HepG2 (cell line): ENCODE data around the gene NPPC.

Experiments
- GTF2F1 ChIP-seq: fragments of 150-350 bp; IDR thresholded peaks from 2 replicates; pipeline ENCODE4 v1.6.1; 2014; ENCODE audit warnings: low read length
- HMG20A ChIP-seq: IDR thresholded peaks from 2 replicates; pipeline ENCODE4 v1.6.1; 2016; ENCODE audit warnings: borderline replicate concordance
- HNRNPK ChIP-seq: fragments of 200-400 bp; formaldehyde crosslinking; IDR thresholded peaks from 2 replicates; pipeline ENCODE4 v1.6.1; 2018; ENCODE audit warnings: low read length, low read depth, moderate library complexity, mild to moderate bottlenecking; ENCODE audit not compliant: poor library complexity, severe bottlenecking
- POLR2A ChIP-seq, 2 experiments: IDR thresholded peaks; 2 replicates each; pipeline ENCODE4 v1.6.1; 2011; ENCODE audit warnings: low read depth in 2 of 2, low read length in 2 of 2, mild to moderate bottlenecking in 1 of 2, moderate library complexity in 1 of 2; ENCODE audit not compliant: insufficient read depth in 1 of 2
- SATB2 ChIP-seq: sonication (generic); formaldehyde crosslinking; IDR thresholded peaks from 2 replicates; pipeline ENCODE4 v1.5.0; 2020; ENCODE audit warnings: missing genetic modification reagents
- SNRNP70 ChIP-seq: fragments of 200-400 bp; formaldehyde crosslinking; IDR thresholded peaks from 2 replicates; pipeline ENCODE4 v1.6.1; 2017; ENCODE audit warnings: mild to moderate bottlenecking, low read depth, low read length, moderate library complexity
- TBX3 ChIP-seq: fragments of 450-650 bp; IDR thresholded peaks from 2 replicates; pipeline ENCODE4 v1.6.1; 2017; ENCODE audit warnings: antibody characterized with exemption, mild to moderate bottlenecking, inconsistent platforms, borderline replicate concordance
- ZNF121 ChIP-seq: sonication (generic); formaldehyde crosslinking; IDR thresholded peaks from 2 replicates; pipeline ENCODE4 v1.5.0; 2020; ENCODE audit warnings: mild to moderate bottlenecking, missing genetic modification reagents
- ZNF124 ChIP-seq: sonication (generic); formaldehyde crosslinking; IDR thresholded peaks from 2 replicates; pipeline ENCODE4 v1.4.0; 2020; ENCODE audit warnings: missing genetic modification reagents
- TF ChIP-seq, protein P1 (sequence below): sonication (generic); formaldehyde crosslinking; IDR thresholded peaks from 2 replicates; pipeline ENCODE4 v1.8.0; 2022; ENCODE audit warnings: mild to moderate bottlenecking, missing genetic modification reagents

DNA sequence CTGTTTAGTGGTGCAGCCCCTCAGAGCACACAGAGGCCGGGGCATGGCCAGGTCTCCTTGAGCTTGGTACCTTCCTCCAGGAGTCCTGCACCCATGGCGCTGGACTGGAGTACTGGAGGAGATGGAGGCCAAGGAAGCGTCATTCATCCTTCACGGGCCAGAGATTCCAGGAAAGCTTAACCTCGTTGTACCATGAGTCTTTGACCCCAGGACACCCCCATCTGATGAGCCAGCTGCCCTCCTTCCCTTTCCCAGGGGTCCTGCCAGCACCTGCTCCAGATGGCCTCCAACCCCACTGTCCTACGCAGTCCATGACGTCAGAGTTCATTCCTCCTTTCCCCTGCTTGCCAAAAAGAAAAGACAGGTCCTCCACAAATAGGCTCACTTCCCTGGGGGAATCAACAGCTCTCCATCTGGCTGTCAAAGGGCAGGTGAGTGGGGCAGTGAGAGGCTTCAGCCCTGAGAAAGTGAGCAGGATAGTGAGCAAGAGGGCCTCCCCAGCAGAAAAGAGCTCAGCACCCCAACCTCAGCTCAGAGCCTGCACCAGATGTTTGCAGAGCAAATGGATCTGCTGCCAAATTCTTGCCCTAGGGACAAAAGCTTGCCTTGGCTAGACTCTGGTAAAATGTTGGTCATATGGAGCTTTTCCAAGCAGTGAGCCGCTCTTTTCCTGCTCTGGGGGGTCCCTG is 4.5 kb upstream of the NPPC start:
- TF ChIP-seq SNRNP70 (no peak), TBX3 (no peak), HNRNPK (no peak), HMG20A (no peak), ZNF124 (CRISPR knock-in tag) (no peak), ZNF121 (CRISPR knock-in tag) (no peak), SATB2 (no peak), POLR2A (IDR thresholded peaks at IDR 0.05; ENCODE audit: insufficient read depth in 1 of 2, low read depth in 2 of 2, low read length in 2 of 2) (no peak), GTF2F1 (no peak)
- TF ChIP-seq, protein P1, sequence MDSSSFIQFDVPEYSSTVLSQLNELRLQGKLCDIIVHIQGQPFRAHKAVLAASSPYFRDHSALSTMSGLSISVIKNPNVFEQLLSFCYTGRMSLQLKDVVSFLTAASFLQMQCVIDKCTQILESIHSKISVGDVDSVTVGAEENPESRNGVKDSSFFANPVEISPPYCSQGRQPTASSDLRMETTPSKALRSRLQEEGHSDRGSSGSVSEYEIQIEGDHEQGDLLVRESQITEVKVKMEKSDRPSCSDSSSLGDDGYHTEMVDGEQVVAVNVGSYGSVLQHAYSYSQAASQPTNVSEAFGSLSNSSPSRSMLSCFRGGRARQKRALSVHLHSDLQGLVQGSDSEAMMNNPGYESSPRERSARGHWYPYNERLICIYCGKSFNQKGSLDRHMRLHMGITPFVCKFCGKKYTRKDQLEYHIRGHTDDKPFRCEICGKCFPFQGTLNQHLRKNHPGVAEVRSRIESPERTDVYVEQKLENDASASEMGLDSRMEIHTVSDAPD (CRISPR knock-in tag): no peak
